D341Med (cell line): Measurements from ENCODE around the gene WDHD1.
"Not testable (repeated sequence)": the region's sequence is repeated elsewhere in the genome, so short reads cannot be mapped to it uniquely, and the experiment has no call there.

Experiments
- DNase-seq: peaks from one replicate; pipeline ENCODE4 v3.0.0; 2012; ENCODE audit warnings: low spot score

WDHD1 gene

DNA sequence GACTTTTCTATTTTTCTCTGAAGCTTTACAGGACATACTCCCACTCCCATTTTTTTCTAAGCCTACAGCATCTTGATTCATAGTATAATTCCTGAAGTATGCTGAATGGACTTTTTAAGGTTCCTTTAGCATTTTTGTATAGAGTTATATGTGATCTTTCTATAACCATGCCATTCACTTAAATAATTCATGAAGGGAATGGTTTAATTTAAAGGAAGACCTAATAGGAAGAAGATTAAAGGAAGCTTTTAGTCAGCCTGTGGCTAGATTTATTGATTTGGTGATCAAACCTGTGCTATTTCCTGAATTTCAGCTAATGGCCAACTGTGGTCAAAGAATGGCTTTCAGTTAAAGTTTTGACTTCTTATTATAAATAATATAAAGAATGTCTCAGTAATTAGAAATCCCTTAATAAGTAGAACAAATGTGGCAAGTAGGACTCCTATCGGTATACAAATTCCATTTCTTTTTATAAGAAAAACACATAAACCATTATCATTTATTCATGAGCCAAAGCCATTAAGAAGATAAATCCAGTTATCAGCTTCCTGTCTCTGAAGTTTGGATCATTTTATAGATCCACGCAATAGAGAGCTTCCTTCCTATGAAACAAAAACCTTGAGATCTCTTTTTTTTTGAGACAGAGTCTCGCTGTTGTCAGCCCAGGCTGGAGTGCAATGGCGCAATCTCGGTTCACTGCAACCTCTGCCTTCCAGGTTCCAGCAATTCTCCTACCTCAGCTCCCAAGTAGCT, 20.6 kb upstream of the WDHD1 start:
- no peak for DNase-seq

DNA sequence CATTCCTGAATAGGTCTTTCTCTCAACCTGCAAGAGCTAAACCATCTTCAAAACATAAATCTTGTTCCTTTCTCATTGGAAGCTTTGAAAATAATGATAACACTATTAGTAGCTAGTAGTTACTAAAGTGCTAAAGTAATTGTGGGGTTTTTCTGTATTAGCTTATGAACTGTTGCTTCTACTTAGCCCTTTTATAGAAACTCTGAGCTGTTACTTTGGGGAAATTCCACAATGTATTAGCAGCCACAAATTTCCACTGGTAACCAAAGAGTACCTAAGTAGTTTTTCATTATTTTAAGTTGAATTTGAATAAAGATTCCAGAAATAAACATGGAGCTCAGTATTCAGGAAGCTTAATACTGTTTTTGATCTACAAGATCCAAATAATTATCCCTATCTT, 18.2 kb upstream of the WDHD1 start:
- no peak for DNase-seq

DNA sequence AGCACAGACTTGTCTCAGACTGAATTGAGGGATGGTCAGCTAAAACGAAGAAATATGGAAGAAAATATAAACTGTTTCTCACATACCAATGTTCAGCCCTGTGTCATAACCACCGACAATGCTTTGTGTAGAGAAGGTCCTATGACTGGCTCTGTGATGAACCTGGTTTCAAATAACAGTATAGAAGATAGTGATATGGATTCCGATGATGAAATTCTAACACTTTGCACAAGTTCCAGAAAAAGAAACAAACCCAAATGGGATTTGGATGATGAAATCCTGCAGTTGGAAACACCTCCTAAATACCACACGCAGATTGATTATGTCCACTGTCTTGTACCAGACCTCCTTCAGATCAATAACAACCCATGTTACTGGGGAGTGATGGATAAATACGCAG, 16.6 kb upstream of the WDHD1 start:
- no peak for DNase-seq

DNA sequence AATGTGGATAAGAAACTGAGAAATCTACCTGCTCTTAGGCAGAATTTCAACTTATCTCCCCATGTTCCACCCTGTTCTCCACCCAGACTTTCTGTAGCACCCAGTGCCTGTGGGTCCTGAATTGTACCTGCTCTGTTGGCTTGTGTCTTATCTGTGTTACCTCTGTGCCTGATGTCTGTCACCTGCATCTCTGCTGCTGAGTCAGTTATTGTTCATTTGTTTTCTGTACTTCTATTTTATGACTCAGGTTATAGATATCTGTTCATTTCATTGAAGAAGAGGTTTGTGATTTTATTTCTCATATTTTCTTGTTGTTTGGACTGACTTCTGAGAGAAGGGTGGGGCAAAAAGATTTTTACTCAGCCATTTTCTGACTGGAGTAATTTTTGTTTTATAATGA, 11.8 kb upstream of the WDHD1 start:
- DNase-seq = no peak

DNA sequence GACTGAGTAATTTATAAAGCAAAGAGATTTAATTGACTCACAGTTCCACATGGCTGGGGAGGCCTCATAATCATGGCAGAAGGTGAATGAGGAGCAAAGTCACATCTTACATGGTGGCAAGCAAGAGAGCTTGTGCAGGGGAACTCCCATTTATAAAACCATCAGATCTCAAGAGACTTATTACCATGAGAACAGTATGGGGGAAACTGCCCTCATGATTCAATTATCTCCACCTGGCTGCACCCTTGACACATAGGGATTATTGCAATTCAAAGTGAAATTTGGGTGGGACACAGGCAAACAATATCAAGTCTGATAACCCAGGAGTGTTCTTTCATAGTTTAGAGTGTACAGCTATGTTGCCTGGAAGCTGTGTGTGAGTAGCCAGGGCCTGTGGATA, 11.1 kb upstream of the WDHD1 start:
- not testable (repeated sequence) for DNase-seq

DNA sequence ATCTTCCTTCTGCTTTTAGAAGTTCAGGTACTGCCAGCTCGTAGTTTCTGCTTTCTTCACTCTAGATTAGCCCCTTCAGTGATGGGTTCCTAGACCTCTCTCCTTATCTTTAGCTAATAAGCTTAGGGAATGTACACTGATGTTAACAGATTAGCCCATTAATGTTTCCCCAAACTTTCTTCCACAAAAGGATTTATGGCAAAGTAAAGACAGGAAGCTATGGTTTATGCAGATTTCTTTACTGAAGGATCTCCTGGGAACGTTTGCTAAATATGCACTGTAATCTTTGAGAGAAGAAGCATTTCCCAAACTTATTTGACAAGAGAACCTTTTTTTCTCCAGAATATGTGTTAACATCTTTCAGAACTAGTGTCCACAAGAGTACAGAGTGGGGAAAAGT, 4.3 kb upstream of the WDHD1 start:
- no peak for DNase-seq

DNA sequence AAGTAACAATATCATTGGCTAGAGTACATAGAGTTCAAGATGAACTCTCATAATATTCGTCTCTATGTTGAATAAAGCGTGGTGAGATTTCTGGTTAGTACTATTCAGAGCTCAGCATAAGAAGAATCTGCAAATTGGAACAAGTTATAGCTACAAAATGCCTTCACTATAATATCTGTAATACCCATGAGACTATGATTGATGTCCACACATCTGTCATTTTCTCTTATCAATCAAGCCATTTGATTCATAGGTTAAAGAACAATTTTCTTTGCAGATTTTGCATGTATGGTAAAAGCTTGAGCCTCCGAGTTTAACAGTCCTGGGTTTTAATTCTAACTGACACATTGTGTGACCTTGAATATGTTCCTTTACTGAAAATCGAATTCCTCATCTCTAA, 1.6 kb upstream of the WDHD1 start:
- DNase-seq = no peak

DNA sequence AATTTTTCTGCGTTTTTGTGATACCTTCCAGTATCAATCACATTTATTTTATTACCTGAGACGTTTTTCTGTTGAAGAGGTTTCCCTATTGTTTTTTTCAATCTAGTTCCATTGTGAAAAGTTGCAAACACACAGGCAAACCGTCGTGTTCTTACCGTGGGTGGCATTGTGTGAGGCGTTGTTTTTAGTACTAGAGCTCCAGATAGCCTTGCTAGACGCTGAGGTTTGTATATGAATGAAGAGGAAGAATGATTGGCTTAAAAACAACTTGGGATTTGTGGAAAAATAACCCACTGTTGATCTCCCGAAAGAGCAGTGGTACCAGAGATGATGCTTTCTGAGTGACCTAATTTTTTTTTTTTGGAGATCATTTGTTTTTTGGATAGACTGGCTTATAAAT, 1.2 kb upstream of the WDHD1 start:
- DNase-seq = no peak

DNA sequence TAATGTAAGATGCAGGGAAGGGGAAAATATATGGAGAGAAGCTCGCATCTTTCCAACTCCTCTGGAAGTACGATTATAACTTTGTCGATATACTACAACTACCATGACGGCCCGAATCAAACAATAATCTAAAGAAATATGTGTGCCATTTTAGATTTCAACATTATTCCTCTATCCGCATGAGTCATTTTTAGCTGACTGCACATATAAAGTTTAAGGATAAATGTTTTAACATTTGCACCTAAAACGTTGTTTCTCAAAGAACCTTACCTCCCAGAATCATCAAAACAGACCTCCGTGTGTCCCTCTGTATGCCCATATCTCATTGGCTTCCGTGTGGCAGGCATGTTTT, 482 bp downstream of the WDHD1 start:
- DNase-seq = no peak

DNA sequence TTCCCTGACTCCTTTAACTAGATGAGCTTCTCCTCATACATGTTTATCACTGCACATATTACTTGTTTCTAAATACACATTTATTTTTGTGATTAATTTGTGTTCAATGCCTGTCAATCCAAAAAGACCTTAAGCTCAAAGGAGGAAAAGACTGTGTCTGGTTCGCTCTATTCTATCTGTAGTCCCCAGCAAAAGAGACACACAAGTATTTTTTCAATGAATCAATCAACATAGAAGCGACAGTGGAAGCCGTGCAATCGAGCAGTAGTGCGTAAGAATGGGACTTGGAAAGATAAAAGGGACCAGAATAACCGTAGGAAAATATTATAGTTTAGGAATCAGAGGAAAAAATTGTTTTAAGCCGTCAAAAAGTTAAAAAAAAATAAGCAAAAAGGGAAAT, 951 bp downstream of the WDHD1 start:
- no peak for DNase-seq

DNA sequence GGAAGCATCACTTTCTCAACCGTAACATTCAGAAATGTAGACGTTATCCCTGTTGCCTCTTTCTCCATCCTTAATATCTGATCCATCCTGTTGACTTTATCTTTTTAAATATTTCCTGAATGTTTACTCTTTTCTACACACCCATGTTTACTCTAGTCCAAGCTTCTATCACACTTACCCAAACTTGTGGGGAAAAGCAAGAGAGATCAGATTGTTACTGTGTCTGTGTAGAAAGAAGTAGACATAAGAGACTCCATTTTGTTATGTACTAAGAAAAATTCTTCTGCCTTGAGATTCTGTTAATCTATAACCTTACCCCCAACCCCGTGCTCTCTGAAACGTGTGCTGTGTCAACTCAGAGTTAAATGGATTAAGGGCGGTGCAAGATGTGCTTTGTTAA, 2.5 kb downstream of the WDHD1 start:
- DNase-seq = not testable (repeated sequence)

DNA sequence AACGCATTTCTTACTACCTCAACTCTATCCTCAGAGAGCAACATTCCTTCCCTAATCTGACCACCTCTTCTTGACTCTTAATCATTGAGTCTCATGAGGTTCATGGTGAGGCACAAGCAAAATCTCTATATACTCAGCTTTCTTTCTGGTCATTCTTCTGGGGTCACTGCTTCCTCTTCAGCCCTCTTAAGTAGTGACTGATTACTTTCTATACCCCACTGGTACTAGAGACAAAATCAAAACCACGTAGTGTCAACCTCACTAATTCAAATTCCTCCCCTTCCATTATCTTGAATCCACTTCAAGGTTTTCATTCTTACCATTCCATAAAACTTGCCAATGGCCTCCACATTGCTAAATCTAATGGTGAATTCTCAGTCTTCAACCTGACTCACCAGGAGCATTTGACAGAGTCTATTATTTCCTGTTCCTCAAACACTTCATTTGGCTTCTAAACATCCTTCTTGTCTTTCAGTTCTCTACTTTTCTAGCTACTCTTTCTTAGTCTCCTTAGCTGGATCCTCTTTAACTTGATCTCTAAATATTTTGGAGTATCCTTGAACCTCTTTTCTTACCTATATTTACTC, 6.8 kb downstream of the WDHD1 start:
- DNase-seq = no peak

DNA sequence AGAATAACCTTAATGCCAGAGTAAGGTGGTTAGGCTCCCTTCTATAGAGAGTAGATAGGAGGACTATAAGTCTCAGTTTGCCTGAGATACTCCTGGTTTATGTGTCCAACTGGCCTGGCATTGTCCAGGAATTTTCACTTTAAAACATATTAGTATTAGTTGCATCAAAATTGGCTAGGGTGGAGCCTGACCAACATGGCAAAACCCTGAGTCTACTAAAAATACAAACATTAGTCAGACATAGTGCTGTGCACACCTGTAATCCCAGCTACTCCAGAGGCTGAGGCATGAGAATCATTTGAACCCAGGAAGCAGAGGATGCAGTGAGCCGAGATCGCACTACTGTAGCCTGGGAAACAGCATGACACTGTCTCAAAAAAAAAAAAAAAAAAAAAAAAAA, 11.9 kb downstream of the WDHD1 start:
- DNase-seq = no peak

DNA sequence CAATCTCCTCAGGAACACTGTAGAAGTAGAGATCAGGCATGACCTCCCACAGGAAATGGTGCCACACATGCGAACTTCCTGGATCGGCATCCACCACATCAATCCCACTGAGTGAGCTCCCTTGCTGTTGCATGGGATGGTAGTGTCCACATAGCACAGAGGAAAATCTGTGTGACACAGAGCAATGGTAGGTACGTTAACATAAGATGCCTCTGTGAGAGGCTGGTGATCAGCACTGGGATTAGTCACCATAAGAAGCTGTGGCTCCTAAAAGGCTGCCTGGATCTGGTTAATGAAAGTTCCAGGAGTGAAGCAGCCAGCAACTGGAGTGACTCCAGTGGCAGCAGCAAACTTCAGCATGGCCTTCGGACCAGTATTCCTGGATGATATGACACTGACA, 21.8 kb downstream of the WDHD1 start:
- DNase-seq = no peak

DNA sequence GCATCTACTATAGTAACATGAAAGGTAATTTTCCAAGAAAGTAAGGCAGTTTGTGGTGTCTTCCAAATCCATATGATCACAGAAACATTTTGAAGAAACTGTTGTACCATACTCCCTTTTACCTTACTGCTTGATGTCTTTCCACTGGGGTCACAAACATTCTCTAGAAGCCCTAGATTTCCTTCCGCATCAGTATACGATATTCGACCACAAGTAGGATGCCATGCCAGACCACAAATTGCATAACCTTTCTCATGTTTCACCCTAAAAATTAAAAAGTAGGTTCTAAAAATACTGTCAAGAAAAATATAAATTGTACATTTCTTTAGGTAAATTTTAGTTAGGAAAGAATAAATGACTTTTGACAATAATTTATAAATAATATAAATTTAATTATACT, 26.5 kb downstream of the WDHD1 start:
- no peak for DNase-seq

DNA sequence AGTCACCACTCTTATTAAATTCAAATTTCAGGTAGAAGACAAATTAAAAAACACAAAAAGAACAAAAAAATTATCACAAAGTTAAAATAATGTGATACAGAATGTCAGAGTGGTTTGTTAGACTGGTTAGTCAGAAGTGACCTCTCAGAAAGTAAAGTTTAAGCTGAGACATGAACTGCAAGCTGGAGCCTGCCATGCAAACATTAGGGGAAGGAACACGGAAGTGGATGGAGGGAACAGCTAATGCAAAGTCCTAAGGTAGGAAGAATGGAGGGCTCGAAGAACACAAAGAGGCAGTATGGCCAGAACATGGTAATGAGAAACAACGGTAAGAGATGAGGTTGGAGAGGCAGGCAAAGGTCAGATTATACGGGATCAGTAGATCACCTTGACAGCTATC, 41.7 kb downstream of the WDHD1 start:
- no peak for DNase-seq

DNA sequence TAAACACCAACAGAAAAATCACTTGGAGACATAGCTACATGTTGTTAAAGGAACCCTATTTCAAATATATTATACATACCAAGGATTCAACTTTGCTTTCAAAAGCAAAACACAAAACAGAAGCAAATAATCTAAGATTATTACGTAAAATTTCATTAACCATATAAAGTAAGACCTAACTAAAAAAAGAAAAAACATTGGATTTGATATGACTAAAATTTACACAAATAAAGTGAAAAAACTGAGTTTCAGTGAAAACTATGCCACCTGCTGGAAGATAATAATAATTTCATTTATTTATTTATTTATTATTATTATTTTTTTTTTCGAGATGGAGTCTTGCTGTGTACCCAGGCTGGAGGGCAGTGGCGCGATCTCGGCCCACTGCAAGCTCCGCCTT, 45.2 kb downstream of the WDHD1 start:
- no peak for DNase-seq

DNA sequence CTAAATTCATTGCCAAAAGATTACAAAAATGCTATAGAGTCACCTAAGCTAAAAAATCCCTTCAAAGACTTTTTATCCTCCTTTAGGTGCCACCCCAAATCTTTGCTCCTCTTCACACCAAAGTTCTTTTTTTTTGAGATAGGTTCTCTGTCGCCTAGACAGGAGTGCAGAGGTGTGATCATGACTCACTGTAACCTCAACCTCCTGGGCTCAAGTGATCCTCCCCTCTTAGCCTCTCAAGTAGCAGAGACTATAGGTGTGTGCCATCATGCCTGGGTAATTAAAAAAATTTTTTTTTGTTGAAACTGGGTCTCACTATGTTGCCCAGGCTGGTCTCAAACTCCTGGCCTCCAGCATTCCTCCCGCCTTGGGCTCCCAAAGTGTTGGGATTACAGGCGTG, 47.9 kb downstream of the WDHD1 start:
- no peak for DNase-seq

DNA sequence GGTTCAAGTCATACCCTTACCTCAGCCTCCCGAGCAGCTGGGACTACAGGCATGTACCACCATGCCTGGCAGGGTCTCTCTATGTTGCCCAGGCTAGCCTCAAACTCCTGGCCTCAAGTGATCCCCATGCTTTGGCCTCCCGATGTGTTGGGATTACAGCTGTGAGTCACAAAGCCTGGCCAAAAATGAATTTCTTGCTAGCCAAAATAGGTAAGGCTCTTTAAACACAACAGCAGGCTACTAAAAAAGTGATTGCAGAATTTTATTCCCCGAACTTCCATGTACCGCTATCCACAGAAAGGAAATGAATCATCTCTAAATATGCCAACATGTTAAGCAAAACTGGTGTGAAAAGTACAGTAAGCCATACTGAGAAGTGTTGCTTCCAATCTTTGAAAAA, 50.6 kb downstream of the WDHD1 start:
- DNase-seq = no peak

DNA sequence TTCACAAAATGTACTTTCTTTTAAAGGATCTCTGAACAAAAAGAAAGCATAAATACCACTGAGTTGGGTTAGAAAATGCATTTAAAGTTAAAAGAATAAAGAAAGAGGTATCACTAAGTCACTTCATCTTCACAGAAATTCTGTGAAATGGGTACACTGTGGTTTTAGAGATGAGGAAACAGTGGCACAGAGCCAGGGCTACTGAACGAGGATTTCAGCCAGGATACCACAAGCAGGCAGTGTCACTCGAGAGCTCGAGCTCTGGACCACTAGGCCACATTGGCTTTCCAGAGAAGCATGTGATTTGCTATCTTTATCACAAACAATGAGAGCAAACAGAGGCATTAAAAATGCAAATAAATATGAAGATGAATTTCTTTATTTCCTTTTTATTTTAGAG, 51.0 kb downstream of the WDHD1 start:
- no peak for DNase-seq

DNA sequence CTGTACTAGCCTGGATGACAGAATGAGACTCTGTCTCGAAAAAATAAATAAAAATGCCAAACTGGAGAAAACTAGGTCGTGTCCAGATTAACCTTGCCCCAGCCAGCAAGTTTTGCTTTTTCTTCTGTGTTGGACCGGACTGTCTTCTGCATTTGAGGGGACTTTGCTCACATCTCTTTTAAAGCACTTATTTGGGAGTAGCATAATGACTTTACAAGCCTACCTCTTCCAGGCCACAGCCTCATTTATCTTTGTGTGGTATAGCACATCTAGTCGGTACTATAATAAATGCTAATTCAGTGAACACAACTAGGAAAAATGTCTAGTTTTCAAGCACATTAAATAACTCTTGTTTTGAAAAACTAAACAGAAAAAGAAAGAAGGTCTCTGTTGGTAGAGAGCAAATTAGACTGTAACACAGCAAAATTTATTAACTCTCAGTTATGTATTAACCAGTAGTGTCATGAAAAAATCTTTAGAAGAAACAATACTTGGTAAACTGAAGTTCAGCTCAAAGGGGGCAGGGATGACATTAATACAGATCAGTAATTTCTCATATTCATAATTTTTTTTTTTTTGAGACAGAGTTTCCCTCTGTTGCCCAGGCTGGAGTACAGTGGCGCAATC, 52.0 kb downstream of the WDHD1 start:
- DNase-seq = no peak

DNA sequence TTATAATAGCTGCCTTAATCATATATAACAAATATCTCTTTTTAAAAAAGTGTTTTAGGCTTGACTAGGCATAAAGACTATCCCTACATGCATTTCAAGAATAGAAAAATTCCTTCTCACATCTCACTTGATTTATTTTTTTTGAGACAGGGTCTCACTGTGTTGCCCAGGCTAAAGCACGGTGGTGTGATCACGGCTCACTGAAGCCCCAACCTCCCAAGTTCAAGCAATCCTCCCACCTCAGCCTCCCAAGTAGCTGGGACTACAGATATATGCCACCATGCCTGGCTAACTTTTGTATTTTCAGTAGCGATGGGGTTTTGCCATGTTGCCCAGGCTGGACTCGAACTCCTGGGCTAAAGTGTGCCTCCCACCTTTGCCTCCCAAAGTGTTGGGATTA, 59.4 kb downstream of the WDHD1 start:
- DNase-seq = no peak

DNA sequence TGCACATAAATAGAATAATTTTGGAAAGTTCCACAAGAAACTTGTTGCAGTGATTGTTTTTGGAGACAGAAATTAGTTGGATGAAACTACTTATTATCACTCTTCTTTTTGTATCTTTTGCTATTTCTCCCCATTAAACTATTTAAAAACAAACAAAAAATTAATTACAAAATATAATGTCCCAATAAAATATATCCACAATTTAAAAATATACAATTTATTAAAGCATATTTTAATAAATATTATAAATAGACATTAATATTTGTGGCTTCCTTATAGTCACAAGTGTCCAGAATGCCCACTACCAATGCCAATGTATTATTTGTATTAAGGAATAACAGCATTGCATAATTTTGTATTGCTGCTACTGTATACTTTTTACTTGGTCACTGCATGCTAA, 71.8 kb downstream of the WDHD1 start:
- no peak for DNase-seq

DNA sequence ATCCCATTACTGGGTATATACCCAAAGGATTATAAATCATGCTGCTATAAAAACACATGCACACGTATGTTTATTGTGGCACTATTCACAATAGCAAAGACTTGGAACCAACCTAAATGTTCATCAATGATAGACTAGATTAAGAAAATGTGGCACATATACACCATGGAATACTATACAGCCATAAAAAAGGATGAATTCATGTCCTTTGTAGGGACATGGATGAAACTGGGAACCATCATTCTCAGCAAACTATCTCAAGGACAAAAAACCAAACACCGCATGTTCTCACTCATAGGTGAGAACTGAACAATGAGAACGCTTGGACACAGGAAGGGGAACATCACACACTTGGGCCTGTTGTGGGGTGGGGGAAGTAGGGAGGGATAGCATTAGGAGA, 73.3 kb downstream of the WDHD1 start:
- DNase-seq = not testable (repeated sequence)
